Measurements from ENCODE around the gene MGST2. TPM values are rescaled to one million over a fixed set of nuclear protein-coding genes. Genes with fewer than 3 reads are reported as not detected.

MGST2 gene
- total RNA-seq, 2 donors from 2014 or later, result 23.4 to 44.1 TPM

DNA sequence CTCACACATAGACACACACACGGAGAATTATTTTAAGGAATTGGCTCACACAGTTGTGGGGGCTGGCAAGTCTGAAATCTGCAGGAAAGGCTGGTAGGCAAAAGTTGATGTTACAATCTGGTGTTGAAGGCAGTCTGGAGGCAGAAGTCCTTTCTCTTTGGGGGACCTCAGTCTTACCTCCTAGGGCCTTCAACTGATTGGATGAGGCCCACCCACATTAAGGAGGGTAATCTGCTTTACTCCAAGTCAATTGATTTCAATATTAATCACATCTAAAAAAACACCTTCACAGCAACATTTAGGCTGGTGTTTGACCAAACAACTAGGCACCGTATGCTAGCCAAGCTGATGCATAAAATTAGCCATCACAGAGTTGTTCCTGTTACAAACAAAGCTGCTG lies 10.7 kb downstream of the MGST2 start:
- intact Hi-C loops (cut with DNase I), result no loop called here
- no peak overlapping the region for H3K27ac ChIP-seq
- no peak overlapping the region for H3K4me3 ChIP-seq
- DNase-seq (no peak), ATAC-seq (no peak)
- no peaks in the 10 kb centered on the region for H3K9me3 ChIP-seq
- no peaks in the 10 kb centered on the region for H3K4me1 ChIP-seq
- peaks cover 0 to 3% of the 10 kb centered on the region in 2 donors for H3K36me3 ChIP-seq (replicated peaks in 1 of 2; ENCODE audit: insufficient read depth in 1 of 2, low read depth in 2 of 2)
- no peak for TF ChIP-seq POLR2A (IDR thresholded peaks at IDR 0.05)
- TF ChIP-seq, protein P1, sequence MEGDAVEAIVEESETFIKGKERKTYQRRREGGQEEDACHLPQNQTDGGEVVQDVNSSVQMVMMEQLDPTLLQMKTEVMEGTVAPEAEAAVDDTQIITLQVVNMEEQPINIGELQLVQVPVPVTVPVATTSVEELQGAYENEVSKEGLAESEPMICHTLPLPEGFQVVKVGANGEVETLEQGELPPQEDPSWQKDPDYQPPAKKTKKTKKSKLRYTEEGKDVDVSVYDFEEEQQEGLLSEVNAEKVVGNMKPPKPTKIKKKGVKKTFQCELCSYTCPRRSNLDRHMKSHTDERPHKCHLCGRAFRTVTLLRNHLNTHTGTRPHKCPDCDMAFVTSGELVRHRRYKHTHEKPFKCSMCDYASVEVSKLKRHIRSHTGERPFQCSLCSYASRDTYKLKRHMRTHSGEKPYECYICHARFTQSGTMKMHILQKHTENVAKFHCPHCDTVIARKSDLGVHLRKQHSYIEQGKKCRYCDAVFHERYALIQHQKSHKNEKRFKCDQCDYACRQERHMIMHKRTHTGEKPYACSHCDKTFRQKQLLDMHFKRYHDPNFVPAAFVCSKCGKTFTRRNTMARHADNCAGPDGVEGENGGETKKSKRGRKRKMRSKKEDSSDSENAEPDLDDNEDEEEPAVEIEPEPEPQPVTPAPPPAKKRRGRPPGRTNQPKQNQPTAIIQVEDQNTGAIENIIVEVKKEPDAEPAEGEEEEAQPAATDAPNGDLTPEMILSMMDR (IDR thresholded peaks at IDR 0.05), result no peak
- 57 to 69% methylated on average over 2 of the region's 2 CpGs for WGBS, 2 donors
- H3K27me3 ChIP-seq, result no peaks in the 10 kb centered on the region

DNA sequence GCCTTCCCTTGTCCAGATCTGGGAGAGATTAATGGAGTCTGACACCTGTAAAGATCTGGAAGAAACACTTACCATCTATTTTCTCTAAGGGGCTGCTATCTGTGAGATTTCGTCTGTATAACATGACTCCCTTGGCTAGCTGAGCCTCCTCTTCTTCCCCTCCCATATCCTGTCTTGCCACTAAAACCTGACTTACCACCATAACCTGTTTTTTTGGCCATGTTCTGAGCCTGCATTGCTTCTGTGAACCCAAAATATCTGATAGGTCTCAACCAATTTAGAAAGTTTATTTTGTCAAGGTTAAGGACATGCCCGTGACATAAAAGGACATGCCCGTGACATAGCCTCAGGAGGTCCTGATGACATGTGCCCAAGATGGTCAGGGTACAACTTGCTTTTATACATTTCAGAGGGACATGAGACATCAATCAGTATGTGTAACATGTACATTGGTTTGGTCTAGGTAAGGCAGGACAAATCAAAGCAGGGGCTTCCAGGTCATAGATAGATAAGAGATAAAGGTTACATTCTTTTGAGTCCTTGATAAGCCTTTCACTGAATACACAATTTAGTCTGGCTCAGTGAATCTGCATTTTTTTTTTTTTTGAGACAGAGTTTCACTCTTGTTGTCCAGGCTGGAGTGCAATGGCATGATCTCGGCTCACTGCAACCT lies 11.4 kb downstream of the MGST2 start:
- H3K9me3 ChIP-seq, result no peaks in the 10 kb centered on the region
- H3K36me3 ChIP-seq (replicated peaks in 1 of 2; ENCODE audit: insufficient read depth in 1 of 2, low read depth in 2 of 2), result peaks cover 0 to 3% of the 10 kb centered on the region in 2 donors
- 88 to 91% methylated on average over 4 of the region's 4 CpGs for WGBS, 2 donors
- H3K4me1 ChIP-seq, result no peaks in the 10 kb centered on the region
- H3K4me3 ChIP-seq, result no peak overlapping the region
- no peak for DNase-seq
- no peak overlapping the region for H3K27ac ChIP-seq
- intact Hi-C loops (cut with DNase I), result no loop called here
- TF ChIP-seq, protein P1 (IDR thresholded peaks at IDR 0.05), result no peak
- no peak for TF ChIP-seq POLR2A (IDR thresholded peaks at IDR 0.05)
- no peak for ATAC-seq
- H3K27me3 ChIP-seq, result no peaks in the 10 kb centered on the region

DNA sequence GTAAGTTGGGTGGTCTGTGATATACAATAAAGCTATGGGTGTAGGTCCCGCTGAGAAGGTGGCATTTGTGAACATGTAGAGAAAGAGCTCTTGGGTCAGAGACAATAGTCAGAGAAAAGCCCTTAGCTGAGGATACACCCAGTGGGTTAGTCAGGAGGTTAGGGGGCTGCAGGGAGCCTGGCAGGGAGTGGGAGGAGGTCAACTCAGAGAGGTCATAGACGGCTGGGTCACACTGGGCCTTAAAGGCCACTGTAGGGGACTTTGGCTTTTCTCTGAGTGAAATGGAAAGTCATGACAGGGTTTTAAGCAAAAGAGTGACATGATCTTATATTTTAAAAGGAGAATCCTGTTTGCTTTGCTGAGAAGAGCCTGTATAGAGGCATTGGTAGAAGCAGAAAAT lies 16.7 kb downstream of the MGST2 start:
- ATAC-seq, result no peak

DNA sequence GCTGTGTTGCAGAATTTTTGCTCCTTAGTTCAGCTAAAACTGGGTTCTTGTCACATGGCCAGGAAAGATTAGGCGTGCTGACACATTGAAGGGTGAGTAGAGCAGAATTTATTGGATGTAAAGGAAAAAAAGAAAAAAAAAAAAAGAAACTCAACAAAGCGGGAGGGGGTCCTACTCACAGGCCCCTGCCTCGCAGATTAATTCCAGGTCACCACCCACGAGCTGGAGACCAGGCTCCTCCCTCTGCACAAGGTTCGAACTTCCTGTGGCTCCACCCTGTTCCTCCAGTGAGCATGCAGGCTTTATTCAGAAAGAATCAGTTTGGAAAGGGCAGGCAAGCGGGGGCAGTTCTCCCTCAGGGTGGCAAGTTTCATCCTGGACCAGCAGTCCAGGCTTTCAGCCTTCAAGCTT lies 17.1 kb downstream of the MGST2 start:
- WGBS, 2 donors, result 66 to 75% methylated on average over 6 of the region's 6 CpGs
- no peak overlapping the region for H3K4me3 ChIP-seq
- no peak for DNase-seq
- no peak overlapping the region for H3K27ac ChIP-seq
- ATAC-seq, result no peak
- H3K27me3 ChIP-seq, result no peaks in the 10 kb centered on the region
- H3K36me3 ChIP-seq (replicated peaks in 1 of 2; ENCODE audit: insufficient read depth in 1 of 2, low read depth in 2 of 2), result peaks cover 0 to 3% of the 10 kb centered on the region in 2 donors
- intact Hi-C loops (cut with DNase I), result no loop called here
- TF ChIP-seq, protein P1 (IDR thresholded peaks at IDR 0.05), result no peak
- TF ChIP-seq POLR2A (IDR thresholded peaks at IDR 0.05), result no peak
- no peaks in the 10 kb centered on the region for H3K9me3 ChIP-seq
- peaks cover 13% of the 10 kb centered on the region for H3K4me1 ChIP-seq

More for the DNA sequence above, 16.7 kb downstream of the MGST2 start:
- TF ChIP-seq POLR2A (IDR thresholded peaks at IDR 0.05), result no peak
- TF ChIP-seq, protein P1 (IDR thresholded peaks at IDR 0.05), result no peak
- Histone ChIP-seq H3K27ac (no peak overlapping the region), H3K9me3 (no peaks in the 10 kb centered on the region), H3K27me3 (no peaks in the 10 kb centered on the region), H3K4me1 (peaks cover 11% of the 10 kb centered on the region), H3K4me3 (no peak overlapping the region), H3K36me3 (replicated peaks in 1 of 2; ENCODE audit: insufficient read depth in 1 of 2, low read depth in 2 of 2) (peaks cover 0 to 3% of the 10 kb centered on the region in 2 donors)
- intact Hi-C loops (cut with DNase I), result no loop called here
- no peak for DNase-seq
- 95 to 100% methylated on average over 2 of the region's 2 CpGs for WGBS, 2 donors

DNA sequence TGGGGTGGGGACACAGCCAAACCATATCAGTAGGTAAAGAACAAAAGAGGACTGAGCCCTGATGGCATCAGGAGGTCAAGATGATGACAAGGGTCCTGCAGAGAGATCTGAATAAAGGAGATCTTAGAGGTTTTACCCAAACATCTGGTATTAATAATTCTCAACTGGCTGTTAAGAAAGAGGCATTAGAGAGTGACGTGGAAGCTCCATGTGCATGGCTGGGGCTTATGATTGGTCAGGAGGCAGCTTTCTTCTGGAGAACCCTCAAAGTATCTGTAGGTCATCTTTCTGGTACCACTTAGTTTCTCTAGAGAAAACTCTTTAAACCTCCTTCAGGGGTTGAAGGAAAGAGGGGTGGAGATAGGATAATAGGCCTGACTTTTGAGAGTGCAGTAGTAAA lies 18.7 kb downstream of the MGST2 start:
- intact Hi-C loops (cut with DNase I), result no loop called here
- Histone ChIP-seq H3K4me3 (no peak overlapping the region), H3K9me3 (no peaks in the 10 kb centered on the region), H3K27me3 (no peaks in the 10 kb centered on the region), H3K4me1 (peaks cover 13% of the 10 kb centered on the region), H3K27ac (no peak overlapping the region), H3K36me3 (replicated peaks in 1 of 2; ENCODE audit: insufficient read depth in 1 of 2, low read depth in 2 of 2) (peaks cover 0 to 3% of the 10 kb centered on the region in 2 donors)
- no peak for ATAC-seq
- WGBS, 2 donors, result 96 to 100% methylated on average over 1 of the region's 1 CpG
- DNase-seq, result no peak
- TF ChIP-seq, protein P1 (IDR thresholded peaks at IDR 0.05), result no peak
- no peak for TF ChIP-seq POLR2A (IDR thresholded peaks at IDR 0.05)

All from body of pancreas (tissue), 4 donors.